NCI-H2029 (cell line): ENCODE results near the gene MYRIP.
A peak's percentile ranks its signal among the peaks of the same experiment; 100 is the strongest.

Source experiments
- DNase-seq: peaks from one replicate; lab custom pipeline; 2025; lab: John Stamatoyannopoulos, UW

MYRIP gene

GRCh38 chr3:40290396-40290795 lies 481.0 kb downstream of the MYRIP start:
- DNase-seq = no peak

- no peak for DNase-seq
Observed at GRCh38 chr3:40291471-40291870, 482.1 kb downstream of the MYRIP start.

GRCh38 chr3:40292637-40293349 lies 483.4 kb downstream of the MYRIP start:
- DNase-seq = no peak

GRCh38 chr3:40294434-40294833 lies 485.0 kb downstream of the MYRIP start:
- no peak for DNase-seq

GRCh38 chr3:40298075-40298474 lies 488.7 kb downstream of the MYRIP start:
- no peak for DNase-seq

GRCh38 chr3:40299130-40299720 lies 489.8 kb downstream of the MYRIP start:
- no peak for DNase-seq

GRCh38 chr3:40299721-40300335 lies 490.4 kb downstream of the MYRIP start:
- DNase-seq = no peak

- no peak for DNase-seq
Observed at GRCh38 chr3:40302784-40303183, 493.4 kb downstream of the MYRIP start.

- no peak for DNase-seq
Observed at GRCh38 chr3:40304352-40304751, 494.9 kb downstream of the MYRIP start.

- no peak for DNase-seq
Observed at GRCh38 chr3:40306336-40306735, 496.9 kb downstream of the MYRIP start.

GRCh38 chr3:40307176-40307575 lies 497.8 kb downstream of the MYRIP start:
- DNase-seq = no peak

- DNase-seq = no peak
Observed at GRCh38 chr3:40308725-40309417, 499.5 kb downstream of the MYRIP start.

GRCh38 chr3:40309418-40309924 lies 500.1 kb downstream of the MYRIP start, which contains the start of gene EIF1B:
Gene EIF1B (plus strand): TSS chr3:40309707. CDS start chr3:40309942, 235 bp downstream.
- peak; percentile 99 for DNase-seq
